K562 (cell line): ENCODE results near the gene CAPN2.

Experiments used
- CEBPB ChIP-seq: fragments of 450-650 bp; IDR thresholded peaks from 2 replicates; pipeline ENCODE4 v1.6.1; 2016; ENCODE audit warnings: missing genetic modification characterization, missing compliant biosample characterization
- FOSL1 ChIP-seq: fragments of 200-800 bp; sonication (Bioruptor generic); conservative IDR thresholded peaks from 2 replicates; pipeline ENCODE4 v1.6.1; 2016; ENCODE audit warnings: missing genetic modification characterization, missing compliant biosample characterization
- U2AF1 ChIP-seq: fragments of 200-400 bp; formaldehyde crosslinking; optimal IDR thresholded peaks from 2 replicates; pipeline ENCODE3; 2017; ENCODE audit warnings: mild to moderate bottlenecking, low read depth, low read length, moderate library complexity

DNA sequence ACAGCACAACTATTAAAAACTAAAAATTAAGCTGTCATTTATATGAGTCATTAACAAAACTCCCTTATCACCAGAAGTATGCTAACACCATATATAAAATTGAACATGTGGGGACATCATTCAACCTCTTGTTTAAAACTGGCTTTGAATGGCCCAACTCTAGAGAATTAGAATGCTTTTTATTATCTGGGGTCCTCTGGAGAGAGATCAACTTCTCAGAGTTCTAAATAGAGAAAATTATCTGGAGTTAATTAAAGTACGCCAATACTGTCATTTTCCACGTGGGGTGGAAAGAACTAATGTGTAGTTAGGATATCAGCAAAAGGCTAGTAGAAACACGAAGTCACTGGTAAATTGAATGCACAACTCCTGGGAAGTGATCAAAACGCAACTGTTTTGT is 21.2 kb upstream of the CAPN2 start:
- TF ChIP-seq FOSL1 (tag): no peak
- TF ChIP-seq U2AF1: no peak
- no peak for TF ChIP-seq CEBPB (tag)
